ENCODE measurements around the gene HSD17B1.
"Not testable (repeated sequence)": the region's sequence is repeated elsewhere in the genome, so short reads cannot be mapped to it uniquely, and the experiment has no call there.

HSD17B1 gene, protein sequence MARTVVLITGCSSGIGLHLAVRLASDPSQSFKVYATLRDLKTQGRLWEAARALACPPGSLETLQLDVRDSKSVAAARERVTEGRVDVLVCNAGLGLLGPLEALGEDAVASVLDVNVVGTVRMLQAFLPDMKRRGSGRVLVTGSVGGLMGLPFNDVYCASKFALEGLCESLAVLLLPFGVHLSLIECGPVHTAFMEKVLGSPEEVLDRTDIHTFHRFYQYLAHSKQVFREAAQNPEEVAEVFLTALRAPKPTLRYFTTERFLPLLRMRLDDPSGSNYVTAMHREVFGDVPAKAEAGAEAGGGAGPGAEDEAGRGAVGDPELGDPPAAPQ

DNA sequence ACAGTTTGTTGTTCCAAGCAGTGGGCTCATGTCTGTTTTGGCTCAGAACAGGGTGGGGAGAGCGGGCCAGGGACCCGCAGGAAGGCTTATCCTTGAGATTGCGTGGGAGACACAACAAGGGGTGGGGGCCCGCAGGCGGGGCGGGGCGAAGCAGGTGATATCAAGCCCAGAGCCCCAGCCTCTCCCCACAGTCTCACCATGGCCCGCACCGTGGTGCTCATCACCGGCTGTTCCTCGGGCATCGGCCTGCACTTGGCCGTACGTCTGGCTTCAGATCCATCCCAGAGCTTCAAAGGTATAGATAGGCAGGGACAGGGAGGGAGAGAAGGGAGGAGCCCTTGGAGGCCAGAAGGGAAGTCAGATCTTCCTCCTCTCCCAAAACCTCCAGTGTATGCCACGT, at the start of gene HSD17B1:
Gene HSD17B1 (plus strand): TSS at position 188 of the 400 bp plus-strand sequence. CDS start 11 bp downstream, at position 199.
- DNase-seq, result not testable (repeated sequence)

DNA sequence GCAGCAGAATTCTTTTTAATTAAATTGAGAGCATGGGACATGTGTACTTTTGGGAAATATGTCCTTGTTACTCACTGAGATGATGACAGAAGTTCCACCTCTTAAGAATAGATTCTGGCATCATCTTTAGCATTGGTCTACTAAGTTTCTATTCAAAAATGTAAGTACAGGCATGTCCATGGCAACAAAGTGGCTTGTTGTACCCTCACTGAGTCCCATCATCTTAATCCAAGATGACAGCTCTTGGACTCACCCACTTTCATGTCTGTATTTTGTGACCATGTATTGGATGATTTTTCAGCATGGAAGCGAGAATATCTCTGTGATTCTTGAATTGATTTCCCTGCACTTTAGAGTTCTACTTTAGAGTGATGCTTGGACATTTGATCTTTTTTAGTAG, 49.8 kb upstream of the HSD17B1 start:
- DNase-seq, result no peak

DNA sequence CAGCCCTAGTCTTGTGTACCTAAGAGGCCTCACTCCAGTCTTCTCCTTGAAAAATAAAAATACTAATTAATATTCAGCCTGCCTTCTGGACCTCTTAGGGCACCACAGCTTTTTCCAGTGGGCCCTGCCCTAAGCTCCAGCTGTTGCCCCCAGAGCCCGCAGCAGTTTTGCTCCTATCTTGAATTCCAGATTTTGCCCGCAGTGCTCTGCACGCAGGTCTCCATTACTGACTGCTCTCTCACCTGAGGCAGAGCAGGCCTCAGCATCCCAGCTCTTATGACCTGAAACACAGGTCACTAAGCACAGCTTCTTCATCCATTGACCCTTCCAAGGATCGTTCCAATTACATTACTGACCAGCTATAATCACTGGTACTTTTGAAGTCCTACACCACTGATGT, 45.1 kb upstream of the HSD17B1 start:
- DNase-seq, result no peak

DNA sequence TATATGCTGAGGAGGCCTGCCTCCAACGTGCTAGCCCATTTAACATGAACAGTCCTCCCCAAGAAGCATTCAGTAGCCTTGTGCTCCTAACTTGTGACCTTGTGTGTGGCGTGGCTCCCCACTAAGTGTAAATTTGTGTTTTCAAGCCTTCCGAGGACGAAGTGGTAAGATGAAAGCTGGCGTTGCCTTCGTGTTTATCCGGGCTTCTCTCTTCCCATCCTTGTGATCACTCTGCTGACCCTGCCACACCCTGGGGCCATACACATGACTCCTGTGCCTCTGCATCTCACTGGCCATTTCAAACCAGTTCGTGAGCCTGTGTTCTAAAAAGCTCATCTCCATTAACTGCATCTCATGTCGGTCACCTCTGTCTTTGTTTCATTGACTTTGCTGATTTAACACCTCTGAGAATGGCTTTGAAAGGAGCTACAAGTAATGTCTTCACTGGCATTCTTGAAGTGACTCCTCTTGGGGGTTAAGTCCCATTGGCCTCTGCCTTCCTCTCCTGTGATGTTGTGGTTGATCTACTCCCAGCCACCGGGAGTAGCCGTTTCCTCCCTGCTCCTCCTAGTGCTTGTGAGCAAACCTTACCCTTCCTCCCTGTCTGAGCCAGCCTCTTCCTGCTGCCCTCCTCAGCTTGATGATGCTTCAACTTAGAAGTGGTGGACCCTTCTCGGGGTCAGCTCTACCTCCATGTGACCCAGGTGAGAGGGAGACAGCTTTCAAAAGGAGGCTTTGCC, 44.1 kb upstream of the HSD17B1 start:
- DNase-seq, result no peak

DNA sequence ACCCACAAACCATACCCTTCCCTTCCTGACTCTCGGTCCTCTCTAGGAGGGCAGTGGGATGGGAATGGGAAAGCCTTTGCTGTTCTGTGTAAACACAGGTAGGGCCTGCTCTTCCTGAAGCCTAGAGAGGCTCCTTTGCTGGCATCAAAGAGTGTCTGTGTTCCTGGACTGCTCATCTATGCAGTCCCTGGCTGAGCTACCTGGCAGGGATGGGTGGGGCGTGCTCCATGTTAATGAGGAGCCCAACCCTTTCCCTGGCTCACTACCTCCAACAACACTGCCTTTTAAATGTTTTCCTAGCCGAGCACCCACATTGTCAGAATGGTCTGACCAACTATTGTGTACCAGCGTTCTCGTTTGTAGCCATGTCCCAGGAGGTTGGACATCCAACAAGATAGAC, 43.3 kb upstream of the HSD17B1 start:
- no peak for DNase-seq

DNA sequence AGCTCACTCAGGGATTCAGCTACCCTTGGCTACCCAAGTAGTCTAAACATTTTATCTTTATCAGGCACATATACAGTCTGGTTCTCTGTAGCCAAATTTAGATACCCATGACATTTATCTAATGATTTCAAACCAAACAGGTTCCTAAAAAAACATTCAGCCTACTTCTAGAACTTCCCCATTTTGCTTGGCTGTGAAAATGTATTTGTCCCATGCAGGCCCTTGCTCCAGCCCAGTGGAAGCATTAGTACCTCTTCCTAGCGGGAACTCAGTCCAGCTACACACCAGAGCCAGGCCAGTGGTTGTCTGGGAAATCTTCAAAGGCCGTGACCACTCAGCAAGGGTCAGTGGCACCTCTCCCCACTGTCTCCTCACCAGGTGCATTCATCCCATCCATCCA, 42.9 kb upstream of the HSD17B1 start:
- no peak for DNase-seq

DNA sequence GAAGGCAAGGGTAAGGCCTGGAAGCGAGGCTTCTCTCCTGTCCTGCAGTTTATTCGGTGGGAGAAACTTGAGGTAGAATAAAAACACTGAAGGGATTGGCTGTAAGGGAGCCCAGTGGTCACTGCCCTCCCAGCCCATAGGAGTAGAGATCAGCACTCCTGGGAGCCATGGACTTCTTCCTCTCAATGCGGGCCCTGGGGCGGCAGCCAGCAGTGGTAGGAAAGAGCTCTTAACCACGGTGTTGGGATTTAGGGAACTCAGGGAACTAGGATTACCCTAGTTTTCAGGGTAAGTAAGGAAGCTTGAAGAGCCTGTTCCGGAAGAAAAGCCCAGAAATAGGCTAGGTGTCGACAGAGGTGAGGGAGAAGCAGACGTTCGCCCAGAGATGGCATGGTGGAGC, 40.5 kb upstream of the HSD17B1 start:
- no peak for DNase-seq

DNA sequence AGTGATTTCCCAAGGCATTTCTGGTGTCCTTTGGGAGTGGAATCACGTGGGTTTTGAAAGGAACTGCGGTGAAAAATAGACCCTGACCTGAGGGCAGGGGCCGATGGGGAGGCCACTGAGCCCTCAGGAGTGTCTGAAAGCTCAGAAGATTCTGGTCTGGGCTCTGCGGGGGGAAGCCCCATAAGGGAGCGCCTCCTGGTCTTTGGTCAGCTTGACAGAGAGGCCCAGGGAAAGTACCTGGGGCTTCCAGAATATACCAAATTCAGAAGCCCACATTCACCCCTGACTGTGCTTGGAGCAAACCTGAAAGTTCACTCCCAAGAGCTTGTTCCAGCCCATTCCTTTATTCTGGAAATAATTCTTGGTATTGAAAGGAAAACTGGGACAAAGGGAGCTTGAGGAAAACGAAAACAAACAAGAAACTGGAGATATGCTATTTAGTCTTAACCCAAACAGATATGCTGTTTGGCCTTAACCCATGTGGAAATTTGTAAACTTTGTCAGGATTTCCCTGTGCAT, 39.9 kb upstream of the HSD17B1 start:
- DNase-seq, result no peak

DNA sequence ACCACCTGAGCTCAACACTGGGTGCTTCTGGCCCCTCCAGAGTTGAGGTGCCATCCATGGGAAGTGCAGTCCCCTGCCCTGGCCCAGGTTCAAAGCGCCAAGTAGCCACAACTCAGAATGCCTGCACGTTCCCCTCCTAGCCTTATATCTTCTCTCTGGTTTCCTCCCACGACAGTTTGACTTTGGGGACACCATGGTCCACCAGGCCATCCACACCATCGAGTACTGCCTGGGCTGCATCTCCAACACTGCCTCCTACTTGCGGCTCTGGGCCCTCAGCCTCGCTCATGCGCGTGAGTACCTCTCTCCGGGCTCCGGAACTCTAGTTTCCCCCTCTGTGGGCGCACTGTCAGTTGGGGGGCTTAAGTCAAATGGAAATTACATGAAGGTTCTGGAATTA, 39.0 kb upstream of the HSD17B1 start:
- no peak for DNase-seq

DNA sequence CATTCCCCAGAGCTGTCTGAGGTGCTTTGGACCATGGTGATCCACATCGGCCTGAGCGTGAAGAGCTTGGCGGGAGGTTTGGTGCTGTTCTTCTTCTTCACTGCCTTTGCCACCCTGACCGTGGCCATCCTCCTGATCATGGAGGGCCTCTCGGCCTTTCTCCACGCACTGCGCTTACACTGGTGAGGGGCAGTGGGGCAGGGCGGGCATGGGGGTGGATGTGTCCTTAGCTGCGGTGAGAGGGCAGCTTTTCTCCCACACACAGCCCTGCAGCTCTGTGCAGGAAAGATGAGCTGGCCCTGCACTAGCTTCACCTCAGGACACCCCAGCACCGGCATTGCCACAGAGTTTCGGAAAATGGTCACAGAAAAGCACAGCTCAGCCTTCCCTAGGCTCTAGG, 38.4 kb upstream of the HSD17B1 start:
- no peak for DNase-seq

DNA sequence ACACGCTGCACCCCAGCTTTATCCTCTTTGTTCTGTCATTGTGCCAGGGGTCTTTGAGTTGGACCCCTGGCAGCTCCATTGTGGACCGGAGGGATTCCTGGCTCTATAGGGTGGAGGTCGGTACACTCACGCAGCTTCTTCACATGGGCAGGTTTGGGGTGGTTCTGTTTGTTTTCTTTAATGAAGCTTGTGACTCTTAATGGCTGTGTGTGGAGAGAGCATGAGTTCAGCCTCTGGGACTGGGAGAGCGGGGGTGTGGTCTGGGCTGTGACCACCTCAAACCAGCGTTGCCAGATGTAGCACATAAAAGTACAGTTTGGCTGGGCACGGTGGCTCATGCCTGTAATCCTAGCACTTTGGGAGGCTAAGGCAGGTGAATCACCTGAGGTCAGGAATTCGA, 37.9 kb upstream of the HSD17B1 start:
- DNase-seq, result no peak

DNA sequence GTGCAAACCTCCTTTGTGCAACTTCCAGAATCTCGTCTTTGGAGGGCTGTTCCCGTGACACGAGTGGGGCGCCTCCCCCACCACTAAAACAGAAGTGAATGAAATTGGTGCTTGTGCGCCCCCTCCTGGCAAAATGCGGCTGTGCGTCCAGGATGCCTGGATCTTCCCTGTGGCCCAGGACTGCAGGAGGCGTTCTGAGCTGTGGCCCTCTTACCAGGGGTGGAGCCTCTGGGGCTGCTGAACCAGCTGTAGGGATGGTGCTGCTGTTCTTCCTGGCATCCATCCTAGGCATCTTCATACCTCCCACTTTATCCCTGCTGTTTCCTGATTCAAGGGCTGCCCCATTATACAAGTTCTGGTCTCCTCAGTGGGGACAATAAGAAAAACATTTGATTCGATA, 35.2 kb upstream of the HSD17B1 start:
- DNase-seq, result no peak

DNA sequence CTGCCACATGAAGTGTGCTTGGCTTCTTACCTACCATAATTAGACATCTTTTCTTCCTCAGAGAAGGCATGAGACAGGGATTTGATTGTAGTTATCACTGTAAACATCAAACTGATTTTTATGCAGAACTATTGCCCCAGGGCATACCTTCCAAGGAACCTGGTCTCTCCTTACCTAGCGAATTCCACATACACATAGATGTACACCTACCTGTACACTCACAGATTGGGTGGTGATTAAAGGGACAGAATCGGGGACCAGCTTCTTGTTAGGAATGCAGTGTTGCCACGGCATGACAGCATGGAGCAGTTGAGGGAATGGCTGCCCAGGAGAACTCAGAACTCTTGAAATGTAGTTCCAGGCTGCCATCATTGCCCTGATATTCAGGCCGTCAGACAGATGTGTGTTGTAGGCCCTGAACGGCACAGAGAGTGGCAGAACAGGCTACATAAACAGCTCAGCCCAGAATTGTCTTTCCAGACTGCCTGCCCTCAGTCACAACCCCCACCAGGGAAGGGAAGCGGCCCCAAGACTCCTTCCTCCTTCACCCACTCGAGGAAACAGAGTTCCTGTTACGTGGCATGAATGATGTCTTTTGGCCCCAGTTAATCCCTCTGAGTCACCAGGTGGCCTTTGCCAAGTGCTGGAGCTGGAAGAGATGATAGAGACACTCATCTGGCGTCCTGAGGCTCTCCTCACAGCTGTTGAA, 34.5 kb upstream of the HSD17B1 start:
- no peak for DNase-seq

DNA sequence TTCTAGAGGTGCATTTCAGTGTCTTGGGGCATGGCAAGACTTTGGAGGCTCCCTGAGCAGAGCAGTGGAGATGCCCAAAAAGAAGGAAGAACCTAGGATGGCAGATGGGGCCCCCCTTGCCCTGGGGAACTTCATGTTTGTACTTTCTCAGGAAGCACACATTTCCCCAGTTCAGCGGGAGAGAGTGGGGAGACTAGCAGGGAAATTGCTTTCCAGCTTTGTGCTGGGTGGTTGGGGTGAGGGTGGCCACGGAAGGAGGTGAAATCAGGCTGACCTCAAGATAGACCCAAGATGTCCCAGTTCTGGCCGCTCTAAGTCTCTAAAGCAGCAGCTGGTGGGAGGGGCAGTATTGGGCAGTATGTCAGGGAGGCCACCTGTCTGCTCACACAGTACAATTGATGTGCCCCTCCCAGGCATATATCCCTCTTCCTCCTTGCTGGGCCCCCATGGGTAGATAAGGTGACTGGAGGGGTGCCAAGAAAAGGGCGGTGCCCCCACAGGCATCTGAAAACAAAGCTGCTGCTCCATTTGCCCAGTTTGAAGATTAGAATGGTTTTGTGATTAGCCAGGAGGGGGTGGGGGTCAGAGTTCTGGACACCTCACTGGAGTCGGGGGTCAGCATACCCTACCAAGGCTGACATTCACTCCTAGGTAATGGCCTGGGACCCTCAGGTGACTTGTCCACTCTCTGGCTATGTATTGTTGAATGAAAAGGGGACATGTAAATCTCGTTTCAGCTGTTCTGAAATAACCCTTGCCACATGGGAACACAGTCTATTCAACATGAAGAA, 33.8 kb upstream of the HSD17B1 start:
- no peak for DNase-seq

DNA sequence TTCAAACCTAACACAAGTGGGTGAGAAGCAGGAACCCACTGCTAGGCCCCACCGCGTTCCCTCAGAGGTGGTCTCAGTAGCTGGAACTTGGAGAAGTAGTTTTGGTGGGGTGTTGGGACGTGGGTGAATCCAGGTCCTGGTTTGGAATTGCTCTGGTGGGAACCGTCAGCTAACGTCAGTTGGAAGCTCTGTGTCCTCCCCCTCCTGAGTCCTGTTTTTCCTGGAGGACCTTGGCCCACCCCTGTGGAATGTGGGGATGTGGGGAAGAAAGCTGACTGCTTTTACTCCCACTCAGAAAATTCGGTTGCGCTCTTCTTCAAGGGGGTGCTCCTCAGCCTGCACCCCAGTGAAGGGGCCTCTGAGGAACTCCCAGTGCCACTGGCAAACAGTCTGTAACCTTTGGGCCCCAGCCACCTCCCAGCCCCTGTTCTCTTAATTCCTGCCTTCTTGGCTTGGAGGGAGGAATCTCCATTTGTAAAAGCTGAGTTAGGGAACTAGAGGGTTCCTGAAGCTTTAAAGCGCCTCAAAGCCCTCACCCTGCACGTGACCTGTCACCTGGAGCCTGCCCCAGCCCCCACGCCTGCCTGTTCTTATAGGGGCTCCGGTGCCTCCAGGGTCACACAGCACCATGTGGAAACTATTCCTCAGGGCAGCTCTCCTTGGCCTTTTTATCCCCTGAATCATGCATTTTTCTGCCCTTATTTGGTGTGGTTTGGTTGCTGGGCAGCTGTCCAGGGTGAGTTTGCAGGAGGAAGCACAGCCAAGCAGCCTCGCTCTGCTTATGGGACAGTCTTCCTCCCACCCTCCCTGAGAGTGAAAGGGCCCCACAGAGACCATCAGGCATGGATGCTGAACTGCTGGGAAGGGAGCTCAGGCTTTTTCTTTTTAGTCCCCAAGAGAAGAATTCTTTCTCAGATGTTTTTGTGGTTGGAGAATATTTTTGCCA, 32.9 kb upstream of the HSD17B1 start:
- DNase-seq, result no peak

DNA sequence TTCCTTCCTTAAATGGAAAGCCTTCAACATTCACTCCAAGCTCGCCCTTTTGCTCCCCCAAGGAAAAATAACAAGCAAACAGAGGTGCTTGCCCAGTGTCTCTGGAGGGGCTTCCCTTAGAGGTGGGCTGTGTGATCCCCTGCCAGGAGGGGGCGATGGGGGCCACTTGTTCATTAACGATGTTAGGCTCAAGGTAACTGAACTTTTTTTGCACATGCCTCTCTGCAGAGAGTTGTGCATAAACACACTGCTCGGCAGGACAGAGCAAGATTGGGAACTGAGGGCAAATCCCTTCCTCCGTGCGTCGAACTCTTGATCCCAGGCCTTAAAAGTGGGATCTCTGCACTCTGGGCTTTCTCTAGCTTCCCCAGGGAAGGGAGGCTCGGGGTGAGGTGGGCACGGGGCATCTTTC, 32.2 kb upstream of the HSD17B1 start:
- no peak for DNase-seq

DNA sequence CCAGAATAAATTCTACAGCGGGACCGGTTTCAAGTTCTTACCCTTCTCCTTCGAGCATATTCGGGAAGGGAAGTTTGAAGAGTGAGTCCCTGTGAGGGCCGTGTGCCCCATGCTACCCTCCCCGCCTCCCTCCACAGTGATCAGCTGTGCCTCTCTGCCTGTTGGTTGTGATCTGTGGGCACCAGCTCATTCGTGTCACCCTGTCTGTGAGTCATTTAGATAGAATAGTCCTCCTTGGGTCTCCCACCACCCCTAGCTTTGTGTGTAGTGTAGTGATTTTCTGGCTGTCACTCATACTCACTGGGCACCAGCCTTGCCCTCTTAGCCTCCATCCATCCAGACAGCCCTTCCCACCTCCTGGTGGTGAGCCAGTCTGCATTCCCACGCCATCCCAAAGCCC, 31.7 kb upstream of the HSD17B1 start:
- DNase-seq, result no peak

DNA sequence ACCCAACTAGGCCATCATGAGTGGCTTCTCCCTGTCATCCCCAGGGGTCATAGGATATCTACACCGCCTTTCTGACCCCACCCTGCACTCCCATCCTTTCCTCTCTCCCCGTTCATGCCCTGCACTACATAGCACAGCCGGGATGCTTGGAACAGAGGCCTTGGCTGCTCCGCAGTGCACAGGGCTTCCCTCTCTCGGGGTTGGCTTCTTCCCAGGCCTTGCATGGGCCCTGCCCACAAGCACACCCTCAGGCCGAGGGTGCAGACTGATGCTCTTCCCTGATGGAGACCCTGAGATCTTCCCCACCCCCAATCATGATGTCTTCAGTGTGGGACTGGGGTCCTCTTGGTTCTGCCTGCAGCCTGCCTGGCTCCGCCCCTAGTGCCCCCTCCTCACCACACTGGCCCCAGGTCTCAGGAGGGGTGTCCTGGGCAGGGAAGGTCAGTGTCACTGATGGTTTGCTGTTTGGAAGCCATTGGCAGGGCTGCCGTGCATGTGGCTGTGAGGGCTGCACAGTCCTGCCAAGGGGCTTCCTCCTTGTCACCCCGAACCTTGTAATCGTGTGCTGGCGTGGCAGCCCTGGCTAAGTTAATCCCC, 31.0 kb upstream of the HSD17B1 start:
- DNase-seq, result no peak

DNA sequence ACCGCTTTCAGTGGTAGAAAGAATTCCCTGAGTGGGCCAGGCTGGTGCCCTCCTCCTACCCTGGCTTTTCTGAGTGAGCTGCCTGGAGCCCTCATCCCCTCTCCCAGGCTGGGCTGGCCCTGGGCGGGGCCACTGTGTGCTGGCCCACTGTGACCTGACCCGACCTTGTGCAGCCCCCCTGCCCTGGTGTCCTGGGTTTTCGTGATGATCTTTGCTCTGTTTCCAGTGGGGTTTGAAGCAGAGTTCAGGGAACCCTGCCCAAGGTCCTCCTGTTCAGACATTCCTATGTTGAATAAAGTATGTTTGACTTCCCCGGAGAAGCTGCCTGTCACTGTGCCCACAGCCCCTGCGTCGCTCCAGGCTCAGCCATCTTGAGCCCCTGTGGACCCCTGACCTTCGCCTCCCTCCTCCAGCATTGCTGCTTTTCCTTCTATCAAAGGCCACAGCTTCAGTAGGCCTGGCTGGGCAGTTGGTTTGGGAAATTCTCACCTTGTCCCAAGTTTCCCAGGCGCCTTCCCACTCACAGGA, 30.4 kb upstream of the HSD17B1 start:
- DNase-seq, result no peak

DNA sequence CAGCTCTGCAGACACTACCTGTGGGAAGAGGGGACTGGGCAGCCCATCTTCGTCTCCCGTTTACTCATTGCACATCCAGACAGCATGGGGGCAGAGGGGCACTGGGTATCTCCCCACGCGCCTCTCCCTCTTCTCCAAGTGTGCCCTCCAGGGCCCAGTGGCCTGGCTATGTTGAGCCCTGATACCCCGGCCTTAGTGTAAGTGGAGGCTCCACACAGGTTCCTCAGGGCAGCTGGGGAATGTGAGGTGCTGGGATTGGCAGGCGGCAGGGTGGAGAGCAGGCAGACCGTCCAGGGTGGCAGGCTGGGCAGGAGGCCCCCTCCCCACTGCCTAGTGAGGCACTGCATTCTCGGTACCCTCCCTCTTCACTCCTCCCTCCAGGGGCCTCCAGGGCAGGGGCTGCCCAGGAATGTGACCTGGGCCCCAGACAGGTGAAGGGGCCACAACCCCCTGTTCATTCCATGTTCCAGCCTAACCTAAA, 29.9 kb upstream of the HSD17B1 start:
- no peak for DNase-seq

DNA sequence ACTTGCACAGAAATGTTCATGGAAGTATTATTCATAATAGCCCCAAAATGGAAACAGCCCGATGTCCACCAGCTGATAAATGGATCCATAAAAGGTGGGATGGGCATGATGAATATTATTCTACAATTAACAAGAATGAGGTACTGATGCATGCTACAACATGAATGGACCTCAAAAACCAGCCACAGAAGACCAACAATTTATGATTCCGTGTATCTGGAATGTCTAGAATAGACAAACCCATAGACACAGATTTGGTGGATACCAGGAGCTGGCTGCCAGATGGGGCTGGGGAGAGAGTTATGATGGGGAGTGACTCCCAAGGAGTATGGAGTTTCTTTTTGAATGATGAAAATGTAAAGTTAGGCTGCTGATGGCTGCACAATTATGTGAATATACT, 27.5 kb upstream of the HSD17B1 start:
- no peak for DNase-seq
